ENCODE data around the gene MFSD6L. TPM values are rescaled to one million over a fixed set of nuclear protein-coding genes. Genes with fewer than 3 reads are reported as not detected.

The MFSD6L gene
- total and polyA plus RNA-seq, 12 donors: 0.03 to 0.28 (median 0.15) TPM; not detected in 7

- intact Hi-C loops (cut with DNase I): loop anchor here in 8 of 10 donors (2.0 to 10.0 kb wide), 9 partner anchors 38 to 495 kb away; partner anchors contain the start of gene MYH10 (in 1 of the 8)
Observed at GRCh38 chr17:8749616-8750015, 49.5 kb downstream of the MFSD6L start.

GRCh38 chr17:8747742-8748141 is 51.4 kb downstream of the MFSD6L start:
- 90 to 91% methylated on average over 3 of the region's 3 CpGs for WGBS, 2 donors
- Histone ChIP-seq H3K36me3 (no peaks in the 10 kb centered on the region), H3K27me3 (peaks cover 0 to 5% (median 0%) of the 10 kb centered on the region in 7 donors), H3K9me3 (no peaks in the 10 kb centered on the region), H3K4me1 (peaks cover 0 to 18% (median 5%) of the 10 kb centered on the region in 9 donors), H3K27ac (no peak overlapping the region), H3K4me3 (no peak overlapping the region)
- intact Hi-C loops (cut with DNase I): loop anchor here (2.0 to 10.0 kb wide), 10 partner anchors 40 to 493 kb away; partner anchors contain the start of gene MYH10 (in 1 of the 10)
- DNase-seq: no peak
- no peak for TF ChIP-seq CTCF (IDR thresholded peaks at IDR 0.05)
- no peak for ATAC-seq

More at GRCh38 chr17:8749616-8750015, 49.5 kb downstream of the MFSD6L start:
- ATAC-seq: no peak
- no peak for DNase-seq
- Histone ChIP-seq H3K27ac (no peak overlapping the region), H3K36me3 (no peaks in the 10 kb centered on the region), H3K9me3 (no peaks in the 10 kb centered on the region), H3K4me1 (peaks cover 0 to 18% (median 5%) of the 10 kb centered on the region in 9 donors), H3K4me3 (no peak overlapping the region), H3K27me3 (peaks cover 0 to 5% (median 0%) of the 10 kb centered on the region in 7 donors)
- TF ChIP-seq CTCF (IDR thresholded peaks at IDR 0.05): no peak
- WGBS, 2 donors: 72 to 85% methylated on average over 3 of the region's 3 CpGs

Other genes with a start within 250 kb of the MFSD6L start
- gene MYH10, start 168.6 kb downstream of the MFSD6L start, total RNA-seq: 10 to 100 TPM; 16.1 to 61.0 (median 39.9) TPM
- gene MYH10, start 168.6 kb downstream of the MFSD6L start, polyA plus RNA-seq: 10 to 100 TPM; 10.3 to 14.3 TPM
- under 1 TPM in 1 of 10 donors, not detected in 9; 0.30 TPM for gene CCDC42, start 54.5 kb downstream of the MFSD6L start, total RNA-seq
- gene CCDC42, start 54.5 kb downstream of the MFSD6L start, polyA plus RNA-seq: not detected
- gene SPDYE4, start 40.8 kb downstream of the MFSD6L start, total RNA-seq: not detected
- gene SPDYE4, start 40.8 kb downstream of the MFSD6L start, polyA plus RNA-seq: not detected
- gene PIK3R6, start 68.3 kb upstream of the MFSD6L start, total RNA-seq: 1 to 10 TPM in 5 of 10 donors, under 1 TPM in 5; 0.32 to 3.4 (median 1.0) TPM
- gene PIK3R6, start 68.3 kb upstream of the MFSD6L start, polyA plus RNA-seq: 1 to 10 TPM in 1 of 2 donors, under 1 TPM in 1; 0.58 to 1.5 TPM
- gene PIK3R5, start 166.3 kb upstream of the MFSD6L start, total RNA-seq: 10 to 100 TPM in 1 of 10 donors, 1 to 10 TPM in 7, under 1 TPM in 2; 0.66 to 10.1 (median 2.4) TPM
- 1 to 10 TPM; 1.4 to 2.0 TPM for gene PIK3R5, start 166.3 kb upstream of the MFSD6L start, polyA plus RNA-seq
- gene NTN1, start 222.1 kb upstream of the MFSD6L start, total RNA-seq: 10 to 100 TPM in 9 of 10 donors, 1 to 10 TPM in 1; 6.2 to 38.7 (median 17.9) TPM
- 1 to 10 TPM; 3.0 to 4.9 TPM for gene NTN1, start 222.1 kb upstream of the MFSD6L start, polyA plus RNA-seq